BJ (cell line): ENCODE results near the gene HOXC13. TPM values are rescaled to one million over a fixed set of nuclear protein-coding genes. Genes with fewer than 3 reads are reported as not detected.

Experiments used
- CTCF ChIA-PET: fragments of 350-600 bp; formaldehyde crosslinking; extraction: SDS; loops from one replicate; lab custom pipeline; 2021; ENCODE audit warnings: antibody characterized with exemption, inconsistent platforms; lab: Yijun Ruan, JAX
- POLR2A ChIA-PET: fragments of 300-600 bp; sonication (Branson Sonifier 250); formaldehyde crosslinking; extraction: SDS; loops from one replicate; lab custom pipeline; 2021; ENCODE audit warnings: antibody characterized with exemption; lab: Charles Lee
- DNase-seq: peaks from one replicate; pipeline ENCODE4 v3.0.0-alpha.2; 2011; ENCODE audit warnings: low read depth
- H3K27me3 ChIP-seq: 2 replicates; pipeline ENCODE4 v1.6.0; 2011; ENCODE audit warnings: low read length; ENCODE audit not compliant: control insufficient read depth, insufficient read depth
- H3K36me3 ChIP-seq: 2 replicates; pipeline ENCODE4 v1.5.1; 2011; ENCODE audit warnings: low read length; ENCODE audit not compliant: control insufficient read depth, insufficient read depth
- H3K4me3 ChIP-seq: 2 replicates; pipeline ENCODE4 v1.5.1; 2011; ENCODE audit warnings: low read depth, mild to moderate bottlenecking, control low read depth, low read length
- polyA plus RNA-seq: library from polyadenylated mRNA; depleted of rRNA; stranded (reverse); fragments of >200 nt; gene quantifications from 2 replicates; pipeline ENCODE4 v1.2.3, GENCODE V29; 2011
- TF ChIP-seq, protein P1 (sequence below): IDR thresholded peaks from 2 replicates; pipeline ENCODE4 v1.5.1; 2011; ENCODE audit warnings: low read depth, mild to moderate bottlenecking, control low read depth, inconsistent platforms, low read length, moderate library complexity; ENCODE audit not compliant: insufficient read depth

Gene HOXC13
- polyA plus RNA-seq, 1 experiment = 1.0 TPM

DNA sequence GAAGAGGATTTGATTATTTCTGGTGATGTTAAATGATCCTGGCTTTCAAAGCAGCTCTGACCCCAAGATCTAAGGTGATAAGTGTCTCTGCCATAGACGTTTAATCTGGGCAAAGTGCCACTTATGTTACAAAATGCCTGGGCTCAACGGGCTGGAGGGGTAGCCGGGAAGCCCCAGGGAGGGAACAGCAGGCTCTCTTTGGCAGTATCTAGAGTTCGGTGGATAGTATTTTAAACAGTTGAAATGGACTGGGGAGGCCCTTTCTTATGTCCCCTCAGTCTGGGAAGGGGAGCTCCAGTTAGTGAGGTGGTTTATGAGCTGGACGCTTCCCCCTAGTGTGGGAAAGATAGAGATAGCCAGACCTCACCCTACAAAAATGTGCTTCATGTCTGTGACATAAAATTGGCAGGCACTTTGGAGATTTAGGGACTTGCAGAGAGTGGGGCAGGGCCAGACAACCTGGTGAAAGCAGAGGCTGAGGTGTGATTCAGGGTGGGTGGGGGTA, 28.8 kb downstream of the HOXC13 start:
- Histone ChIP-seq H3K4me3 (peak overlapping the region; percentile 78), H3K36me3 (no peaks in the 10 kb centered on the region), H3K27me3 (no peaks in the 10 kb centered on the region)
- ChIA-PET POLR2A (no interaction called here), CTCF (interaction anchor here (1.3 to 1.7 kb wide), 4 partner anchors 18 to 222 kb away, joined by 3 to 6 read pairs (median 4); partner anchors contain the start of genes HOXC10 and HOXC13)
- DNase-seq = no peak
- TF ChIP-seq, protein P1, sequence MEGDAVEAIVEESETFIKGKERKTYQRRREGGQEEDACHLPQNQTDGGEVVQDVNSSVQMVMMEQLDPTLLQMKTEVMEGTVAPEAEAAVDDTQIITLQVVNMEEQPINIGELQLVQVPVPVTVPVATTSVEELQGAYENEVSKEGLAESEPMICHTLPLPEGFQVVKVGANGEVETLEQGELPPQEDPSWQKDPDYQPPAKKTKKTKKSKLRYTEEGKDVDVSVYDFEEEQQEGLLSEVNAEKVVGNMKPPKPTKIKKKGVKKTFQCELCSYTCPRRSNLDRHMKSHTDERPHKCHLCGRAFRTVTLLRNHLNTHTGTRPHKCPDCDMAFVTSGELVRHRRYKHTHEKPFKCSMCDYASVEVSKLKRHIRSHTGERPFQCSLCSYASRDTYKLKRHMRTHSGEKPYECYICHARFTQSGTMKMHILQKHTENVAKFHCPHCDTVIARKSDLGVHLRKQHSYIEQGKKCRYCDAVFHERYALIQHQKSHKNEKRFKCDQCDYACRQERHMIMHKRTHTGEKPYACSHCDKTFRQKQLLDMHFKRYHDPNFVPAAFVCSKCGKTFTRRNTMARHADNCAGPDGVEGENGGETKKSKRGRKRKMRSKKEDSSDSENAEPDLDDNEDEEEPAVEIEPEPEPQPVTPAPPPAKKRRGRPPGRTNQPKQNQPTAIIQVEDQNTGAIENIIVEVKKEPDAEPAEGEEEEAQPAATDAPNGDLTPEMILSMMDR = 0 out of 2 replicates have a peak, but pooled peaks have one; percentile 9

DNA sequence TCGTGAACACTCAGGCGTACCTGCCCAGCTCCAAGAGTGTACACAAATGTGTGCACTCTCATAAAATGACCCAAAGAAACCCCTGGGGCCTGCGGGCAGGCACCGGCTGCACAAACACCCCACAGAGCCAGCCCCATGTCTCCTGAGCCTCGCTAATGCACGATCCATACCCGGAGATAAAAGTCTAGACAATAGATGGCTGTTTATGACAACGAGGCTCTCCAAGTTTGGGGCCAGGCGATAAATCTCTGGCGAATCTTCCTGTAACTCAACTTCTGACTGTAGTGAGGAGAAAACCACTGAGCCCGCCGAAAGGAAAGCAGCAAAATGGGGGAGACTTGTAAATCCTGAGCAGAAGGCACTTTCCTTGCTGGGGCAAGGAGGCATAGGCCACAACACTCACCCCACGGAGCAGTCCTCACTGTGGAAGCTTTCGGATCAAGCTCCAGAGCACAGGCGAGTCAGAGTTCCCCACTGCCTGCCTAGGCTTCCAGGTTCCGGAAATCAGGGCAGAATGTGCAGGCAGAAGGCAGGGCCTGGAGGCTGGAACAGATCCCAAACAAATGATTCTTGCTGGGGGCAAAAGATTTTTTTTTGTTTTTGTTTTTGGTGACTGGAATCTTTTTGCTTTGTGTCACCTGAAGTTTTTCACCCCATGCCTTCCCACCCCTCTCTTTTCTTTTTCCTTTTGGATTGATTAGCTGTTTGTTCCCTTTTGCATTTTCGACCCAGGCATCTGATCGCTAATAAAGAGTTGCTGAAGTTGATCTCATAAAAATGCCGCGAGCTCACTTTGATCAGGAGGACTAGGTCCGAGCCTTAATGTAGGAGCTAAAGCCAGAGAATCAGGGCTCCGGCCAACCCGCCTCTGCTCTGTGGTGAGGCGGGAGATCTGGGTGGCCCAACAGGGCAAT, 29.8 kb downstream of the HOXC13 start:
- POLR2A ChIA-PET = no interaction called here
- TF ChIP-seq, protein P1 = no peak
- Histone ChIP-seq H3K36me3 (no peaks in the 10 kb centered on the region), H3K4me3 (peak overlapping the region; percentile 78), H3K27me3 (no peaks in the 10 kb centered on the region; the same call in none of the 2 replicates)
- CTCF ChIA-PET = interaction anchor here (0.8 to 0.9 kb wide), 4 partner anchors 39 to 240 kb away, joined by 3 to 4 read pairs (median 3); no protein-coding TSS in a partner anchor
- no peak for DNase-seq

DNA sequence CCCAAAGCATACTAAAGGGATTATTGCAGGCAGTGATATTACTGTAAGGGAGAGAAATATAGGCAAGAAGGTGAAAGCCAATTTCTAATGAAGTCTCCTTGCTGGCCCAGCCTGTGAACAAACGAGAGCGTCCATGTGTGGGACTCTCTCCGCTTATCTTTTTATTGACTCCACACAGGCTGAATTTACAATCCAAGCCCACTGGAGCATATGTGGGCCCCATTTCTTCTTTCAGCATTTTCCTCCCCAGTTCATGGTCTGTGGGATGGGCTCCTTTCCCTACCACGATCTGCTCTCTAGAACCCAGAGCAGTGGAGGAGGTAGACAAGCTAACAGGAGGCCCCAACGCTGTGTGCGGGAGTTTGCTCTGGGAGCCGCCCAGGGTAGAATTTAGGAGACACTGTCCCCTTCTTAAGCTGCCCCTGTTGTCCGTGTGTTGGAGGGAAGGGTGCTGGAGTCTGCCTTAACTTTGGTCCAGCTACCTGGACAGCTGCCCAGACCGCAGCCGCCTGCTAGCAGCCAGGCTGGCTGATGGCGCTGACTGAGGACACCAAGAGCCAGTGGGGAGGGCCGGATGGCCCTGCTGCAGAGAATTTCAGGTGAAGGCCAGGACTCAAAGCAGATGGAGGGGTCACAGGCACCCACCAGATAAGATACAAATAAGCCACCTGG, 31.1 kb downstream of the HOXC13 start:
- no peaks in the 10 kb centered on the region; the same call in none of the 2 replicates for H3K27me3 ChIP-seq
- DNase-seq = no peak
- TF ChIP-seq, protein P1 = no peak
- CTCF ChIA-PET = interaction anchor here (0.8 to 1.6 kb wide), 3 partner anchors 16 to 239 kb away, joined by 3 to 6 read pairs (median 3); partner anchors contain the start of gene HOXC10
- no peaks in the 10 kb centered on the region for H3K36me3 ChIP-seq
- no peak overlapping the region for H3K4me3 ChIP-seq
- POLR2A ChIA-PET = no interaction called here

DNA sequence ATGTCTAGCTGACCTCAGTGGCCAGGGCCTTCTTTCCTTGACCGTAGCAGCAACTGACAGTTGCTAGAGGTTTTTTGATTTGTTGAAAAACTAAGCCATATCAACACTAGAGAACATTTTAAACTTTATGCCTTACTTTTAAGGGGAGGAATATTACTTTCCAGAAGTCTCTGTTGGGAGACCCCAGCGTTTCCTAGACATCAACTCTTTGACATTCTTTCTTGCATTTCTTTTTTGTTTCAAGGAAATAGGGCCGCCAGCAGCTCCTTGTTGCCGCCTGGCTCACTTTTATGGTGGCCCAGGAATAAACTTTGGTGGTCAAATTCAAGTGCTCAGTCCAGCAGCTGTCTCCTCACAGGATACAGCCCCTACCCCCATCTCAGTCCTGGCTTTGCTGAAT, 31.8 kb downstream of the HOXC13 start:
- H3K36me3 ChIP-seq = no peaks in the 10 kb centered on the region
- H3K27me3 ChIP-seq = no peaks in the 10 kb centered on the region; the same call in none of the 2 replicates
- no peak overlapping the region for H3K4me3 ChIP-seq
- TF ChIP-seq, protein P1 = no peak
- ChIA-PET CTCF (interaction anchor here (1.0 to 1.6 kb wide), 2 partner anchors 15 to 238 kb away, joined by 3 to 6 read pairs; partner anchors contain the start of gene HOXC10), POLR2A (no interaction called here)
- no peak for DNase-seq
